AG09319 (cell line): ENCODE data around the gene IQSEC2.

Source experiments
- DNase-seq: peaks from one replicate; pipeline ENCODE4 v3.0.0-alpha.2; 2010; ENCODE audit warnings: low read depth; ENCODE audit errors: extremely low read depth
- TF ChIP-seq, protein P1 (sequence below): IDR thresholded peaks from 2 replicates; pipeline ENCODE4 v1.5.1; 2011; ENCODE audit warnings: low read depth, mild to moderate bottlenecking, inconsistent platforms, low read length, moderate library complexity

IQSEC2 gene

DNA sequence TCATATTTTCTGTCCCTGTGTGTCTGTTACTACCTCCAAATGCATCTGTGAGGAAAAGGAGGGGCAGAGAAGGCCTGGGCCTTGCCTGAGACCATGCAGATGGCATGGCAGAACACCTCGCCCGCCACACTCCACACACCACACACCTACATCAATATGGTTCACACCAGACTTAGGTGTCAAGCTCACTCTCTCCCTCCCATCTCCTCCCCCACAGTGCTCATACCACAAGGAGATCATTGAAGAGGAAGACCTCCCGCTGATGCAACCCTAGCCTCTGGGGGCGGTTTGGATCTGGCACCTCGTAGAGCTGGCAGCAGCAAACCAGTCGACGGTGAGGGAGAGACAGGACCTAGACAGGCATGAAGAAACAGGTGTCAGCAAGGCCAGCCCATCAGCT, 39.8 kb downstream of the IQSEC2 start:
- TF ChIP-seq, protein P1, sequence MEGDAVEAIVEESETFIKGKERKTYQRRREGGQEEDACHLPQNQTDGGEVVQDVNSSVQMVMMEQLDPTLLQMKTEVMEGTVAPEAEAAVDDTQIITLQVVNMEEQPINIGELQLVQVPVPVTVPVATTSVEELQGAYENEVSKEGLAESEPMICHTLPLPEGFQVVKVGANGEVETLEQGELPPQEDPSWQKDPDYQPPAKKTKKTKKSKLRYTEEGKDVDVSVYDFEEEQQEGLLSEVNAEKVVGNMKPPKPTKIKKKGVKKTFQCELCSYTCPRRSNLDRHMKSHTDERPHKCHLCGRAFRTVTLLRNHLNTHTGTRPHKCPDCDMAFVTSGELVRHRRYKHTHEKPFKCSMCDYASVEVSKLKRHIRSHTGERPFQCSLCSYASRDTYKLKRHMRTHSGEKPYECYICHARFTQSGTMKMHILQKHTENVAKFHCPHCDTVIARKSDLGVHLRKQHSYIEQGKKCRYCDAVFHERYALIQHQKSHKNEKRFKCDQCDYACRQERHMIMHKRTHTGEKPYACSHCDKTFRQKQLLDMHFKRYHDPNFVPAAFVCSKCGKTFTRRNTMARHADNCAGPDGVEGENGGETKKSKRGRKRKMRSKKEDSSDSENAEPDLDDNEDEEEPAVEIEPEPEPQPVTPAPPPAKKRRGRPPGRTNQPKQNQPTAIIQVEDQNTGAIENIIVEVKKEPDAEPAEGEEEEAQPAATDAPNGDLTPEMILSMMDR: no peak
- DNase-seq: no peak

DNA sequence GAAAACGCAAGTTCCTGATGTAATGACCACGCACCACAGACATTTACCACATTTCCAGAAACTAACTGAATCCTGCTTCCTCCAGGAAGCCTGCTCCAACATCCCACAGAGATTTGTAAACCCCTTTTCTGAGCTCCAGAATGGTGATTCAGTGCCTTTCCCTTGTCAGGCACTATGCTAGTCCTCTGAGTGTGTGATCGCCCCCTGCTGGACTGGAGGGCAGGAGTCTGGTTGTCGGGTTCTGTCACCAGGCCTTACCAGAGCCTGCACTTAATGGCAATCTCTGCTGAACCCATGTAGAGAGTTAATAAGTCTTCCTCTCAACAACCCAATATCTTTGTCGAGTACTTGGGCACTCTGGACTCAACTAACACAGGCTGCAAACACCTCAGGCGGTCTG, 41.9 kb downstream of the IQSEC2 start:
- DNase-seq: no peak
- TF ChIP-seq, protein P1: no peak; the same call in 1 of the 2 replicates

DNA sequence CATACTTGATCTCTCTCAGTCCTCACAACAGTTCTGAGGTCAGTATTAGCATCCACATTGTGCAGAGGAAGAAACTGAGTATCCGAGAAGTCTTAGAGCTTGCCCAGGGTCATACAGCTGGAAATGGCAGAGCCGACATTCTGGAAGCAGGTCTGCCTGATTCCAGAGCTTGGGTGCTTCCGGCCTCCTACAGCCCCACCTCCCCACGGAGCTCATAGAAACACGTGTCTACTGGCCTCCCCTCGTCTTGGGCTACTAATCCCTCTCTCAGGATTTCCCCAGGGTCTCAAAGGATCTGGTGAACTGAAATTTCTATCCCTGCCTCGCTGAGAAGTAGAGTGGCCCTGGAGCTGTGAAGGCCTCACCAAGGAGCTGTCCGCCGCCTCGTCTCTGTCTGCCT, 44.3 kb downstream of the IQSEC2 start:
- TF ChIP-seq, protein P1: no peak
- DNase-seq: no peak

DNA sequence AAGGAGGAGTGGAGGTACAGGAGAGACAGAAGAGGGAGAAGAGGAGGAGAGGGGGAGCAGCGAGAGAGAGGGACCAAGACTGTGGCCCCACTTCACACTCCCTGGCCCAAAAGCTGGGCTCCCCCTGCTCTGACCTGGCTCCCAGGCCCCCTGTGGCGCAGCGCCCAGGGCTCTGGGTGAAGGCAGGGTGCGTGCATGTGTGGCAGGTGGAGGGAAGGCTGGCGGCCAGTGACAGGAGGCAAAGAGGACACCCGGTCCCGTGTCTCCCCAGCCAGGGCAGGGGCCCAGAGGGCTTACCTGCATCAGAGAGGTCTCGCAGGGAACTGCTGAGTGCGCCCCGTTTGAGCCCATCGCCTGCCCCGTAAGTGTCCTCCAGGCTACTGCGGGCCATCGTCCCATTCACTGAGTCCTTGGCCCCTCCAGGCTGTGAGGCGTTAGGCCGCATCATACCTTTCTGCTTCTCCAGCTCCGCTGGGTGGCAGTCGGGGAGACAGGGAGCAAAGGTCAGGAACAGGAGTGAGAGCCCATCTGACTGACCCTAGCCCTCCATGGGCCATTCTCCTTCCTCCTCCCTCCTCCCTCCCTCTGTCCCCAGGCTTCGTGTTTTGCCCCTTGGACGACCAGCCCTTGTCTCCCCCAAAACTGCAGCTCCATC, 45.2 kb downstream of the IQSEC2 start:
- TF ChIP-seq, protein P1: no peak

DNA sequence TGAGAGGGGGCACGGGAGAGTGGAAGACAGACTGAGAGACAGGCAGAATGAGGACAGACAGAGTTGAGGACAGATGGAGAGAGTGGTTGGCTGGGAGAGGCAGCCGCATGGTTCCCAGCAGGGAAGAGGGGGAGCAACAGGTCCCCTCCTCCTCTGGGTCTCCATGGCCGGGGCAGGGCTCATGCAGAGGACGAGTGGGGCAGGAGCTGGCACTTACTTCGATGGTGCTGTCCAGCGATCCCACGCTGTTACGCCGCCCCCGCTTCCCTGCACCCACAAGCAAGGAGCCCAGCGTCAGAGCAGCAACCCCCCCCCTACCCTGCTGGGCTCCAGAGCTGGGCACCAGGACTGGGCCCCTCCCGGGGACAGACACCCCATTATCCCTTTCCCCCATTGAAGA, 45.8 kb downstream of the IQSEC2 start:
- no peak for DNase-seq
- TF ChIP-seq, protein P1: no peak

More for the DNA sequence above, 45.2 kb downstream of the IQSEC2 start:
- DNase-seq: no peak

DNA sequence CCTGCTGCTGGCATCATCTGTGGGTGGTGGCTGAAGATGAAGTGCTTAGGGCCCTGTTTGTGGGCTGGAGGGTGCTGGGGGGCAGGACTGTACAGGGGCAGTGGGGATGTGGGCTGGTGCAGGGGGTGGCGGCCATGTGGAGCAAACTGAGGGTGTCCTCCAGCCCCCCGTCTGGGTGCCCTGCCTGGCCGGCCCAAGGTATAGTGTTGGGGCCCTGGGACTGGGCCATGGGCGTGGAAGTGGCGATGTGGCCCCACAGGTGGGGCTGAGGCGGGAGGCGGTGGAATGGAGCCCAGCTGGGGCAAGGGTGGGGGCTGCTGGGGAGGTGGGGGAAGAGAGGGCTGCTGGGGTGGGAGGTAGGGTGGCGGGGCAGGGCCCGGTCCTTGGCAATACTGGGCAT, 46.9 kb downstream of the IQSEC2 start:
- TF ChIP-seq, protein P1: no peak
- no peak for DNase-seq

DNA sequence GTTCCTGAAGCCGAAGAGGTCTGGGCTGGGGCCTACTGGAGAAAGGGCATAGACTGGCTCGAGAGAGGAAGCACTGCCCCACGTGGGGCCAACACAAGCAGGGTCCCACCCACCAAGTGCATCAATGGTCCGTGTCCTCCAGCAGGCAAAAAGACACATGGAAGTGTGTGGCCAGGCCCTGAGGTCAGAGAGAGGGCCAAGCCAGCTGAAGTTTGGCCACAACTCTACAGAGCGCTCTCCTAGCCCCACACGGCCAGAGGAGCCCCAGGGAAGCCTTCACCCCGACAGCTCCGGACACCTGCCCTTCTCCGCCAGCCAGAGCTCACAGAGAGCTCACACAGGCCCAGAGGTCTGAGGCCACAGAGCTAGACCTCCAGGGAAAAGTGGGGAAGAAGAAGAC, 47.8 kb downstream of the IQSEC2 start:
- DNase-seq: no peak
- TF ChIP-seq, protein P1: no peak
